ENCODE results near the gene MICAL3.
"Not testable (repeated sequence)": the region's sequence is repeated elsewhere in the genome, so short reads cannot be mapped to it uniquely, and the experiment has no call there.

Gene MICAL3

DNA sequence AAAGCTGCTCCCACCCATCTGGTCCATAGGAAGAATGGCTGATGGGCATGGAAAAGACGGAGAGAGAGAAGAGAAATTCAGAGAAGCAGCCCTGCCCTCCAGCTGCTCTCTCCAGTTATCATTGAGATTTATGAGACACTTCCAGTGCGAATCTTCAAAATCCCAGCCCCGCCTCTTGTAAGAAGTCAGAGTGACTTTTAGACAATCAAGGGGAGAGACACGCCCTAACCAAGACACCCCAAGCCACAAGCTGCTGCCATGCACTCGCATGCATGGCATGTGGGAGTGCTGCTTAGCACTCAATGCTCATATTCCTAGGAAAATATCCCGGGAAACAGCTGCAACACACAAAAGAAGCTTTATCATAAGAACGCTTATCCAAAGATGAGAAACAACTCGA lies 139.5 kb downstream of the MICAL3 start:
- DNase-seq (ENCODE audit: low read depth) = no peak

DNA sequence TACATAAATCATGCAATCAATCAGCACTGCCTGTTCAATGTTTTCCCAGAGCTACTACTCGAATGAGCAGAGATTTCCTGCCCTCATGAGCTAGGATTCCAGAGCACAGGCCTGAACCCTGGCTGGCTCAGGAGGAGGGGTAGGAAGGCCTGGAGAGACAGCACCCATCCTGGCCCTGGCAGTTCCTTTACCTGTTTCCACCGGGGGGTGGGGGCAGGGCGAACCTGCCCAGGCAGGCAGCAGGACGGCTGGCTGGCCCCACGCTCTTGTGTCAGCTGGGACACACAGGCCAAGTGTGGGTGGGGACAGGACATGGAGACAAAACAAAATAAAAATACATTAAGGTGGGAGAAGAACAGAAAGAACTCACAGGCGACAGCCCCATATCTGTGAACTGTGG lies 140.3 kb downstream of the MICAL3 start:
- DNase-seq (ENCODE audit: low read depth) = no peak

DNA sequence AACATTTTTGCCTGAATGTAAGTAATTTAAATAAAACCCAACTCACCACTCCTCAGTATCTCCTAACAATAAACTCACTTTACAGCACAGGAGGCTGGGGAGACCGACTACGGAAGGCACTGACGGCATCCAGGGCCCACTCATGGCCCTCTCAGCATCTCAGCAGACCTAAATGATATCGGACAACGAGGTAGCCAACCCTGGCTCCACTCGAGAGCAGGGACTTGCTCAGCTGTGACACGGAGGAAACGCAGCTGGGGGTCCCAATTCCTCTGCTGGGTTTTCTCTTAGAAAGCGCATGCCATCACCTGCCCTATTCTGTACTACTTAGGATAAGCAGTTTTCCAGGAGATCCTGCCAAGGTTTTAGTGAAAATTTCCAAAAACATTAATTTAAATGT lies 141.0 kb downstream of the MICAL3 start:
- DNase-seq (ENCODE audit: low read depth) = no peak

DNA sequence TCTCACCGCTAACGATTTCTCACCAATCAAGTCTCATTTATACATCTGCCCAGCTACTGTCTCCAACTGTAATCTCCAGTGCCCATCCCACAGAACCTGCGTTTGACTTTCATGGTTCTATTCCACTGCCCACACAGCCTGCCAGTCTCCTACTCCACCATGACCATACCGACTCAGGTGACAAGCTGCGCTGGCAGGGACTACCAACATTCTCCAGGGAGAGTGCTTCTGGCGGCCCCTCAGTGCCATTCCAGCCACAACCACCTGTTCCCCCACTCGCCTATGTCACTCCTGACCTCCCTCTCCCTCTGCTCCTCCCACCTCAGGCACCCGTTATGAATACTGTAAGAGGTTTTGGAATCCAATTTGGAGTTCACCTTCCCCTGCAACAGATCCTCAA lies 141.6 kb downstream of the MICAL3 start:
- no peak for DNase-seq (ENCODE audit: low read depth)

DNA sequence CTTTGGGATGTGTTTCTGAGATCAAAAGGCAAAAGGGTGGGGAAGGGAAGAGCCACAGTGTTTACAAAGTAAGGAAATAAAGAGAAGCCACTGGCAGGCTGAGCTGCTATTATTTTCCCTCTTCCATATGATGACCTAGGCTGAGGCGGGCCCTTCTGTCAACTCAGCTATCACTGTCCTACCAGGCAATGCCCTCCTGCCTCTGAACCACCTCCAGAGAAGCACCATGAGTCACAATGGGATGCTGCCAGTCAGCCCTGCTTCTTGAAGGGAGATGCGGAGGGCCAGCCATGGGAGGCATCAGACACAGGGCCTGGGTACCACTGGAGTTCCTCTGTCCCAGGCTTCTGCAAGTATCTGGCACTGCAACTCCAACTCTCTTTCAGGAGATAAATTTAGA lies 142.2 kb downstream of the MICAL3 start:
- DNase-seq (ENCODE audit: low read depth) = no peak

DNA sequence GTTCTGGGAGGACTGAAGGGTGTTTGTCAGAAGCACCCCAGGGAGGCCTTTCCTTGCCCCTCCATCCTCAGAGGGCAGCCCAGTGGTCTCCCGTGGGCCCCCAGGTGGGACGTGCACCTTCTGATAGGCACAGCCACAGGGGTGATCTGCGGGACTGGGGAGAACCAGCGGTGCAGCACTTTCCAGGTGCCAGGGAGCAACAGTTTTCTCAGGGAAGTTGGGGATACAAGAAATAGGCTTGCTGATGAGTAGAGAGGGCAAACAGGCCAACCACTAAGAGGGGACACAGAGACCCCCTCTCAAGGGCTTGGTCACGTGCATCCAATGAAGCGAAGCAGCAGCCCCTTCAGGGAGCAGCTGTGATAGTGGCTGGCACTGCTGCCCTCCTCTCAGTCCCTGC lies 143.0 kb downstream of the MICAL3 start:
- DNase-seq (ENCODE audit: low read depth) = no peak

DNA sequence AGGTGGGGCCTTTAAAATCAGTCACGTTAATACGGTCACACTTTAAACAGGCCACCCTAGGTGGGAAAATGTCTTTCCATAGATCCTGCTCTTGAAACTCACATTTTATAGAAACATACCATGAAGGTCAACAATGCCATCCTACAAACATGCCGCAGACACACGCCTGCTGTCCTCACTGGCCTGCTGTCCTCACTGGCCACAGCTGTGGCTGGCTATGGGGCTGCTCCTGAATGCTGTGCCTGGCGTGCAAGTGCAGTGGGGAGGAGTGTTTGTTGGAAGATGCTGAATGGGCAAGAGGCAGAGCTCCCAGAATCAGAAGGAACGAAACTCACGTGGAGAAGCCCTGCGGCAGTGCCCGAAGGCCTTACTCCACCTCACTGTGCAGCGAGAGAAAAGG lies 143.9 kb downstream of the MICAL3 start:
- no peak for DNase-seq (ENCODE audit: low read depth)

GRCh38 chr22:17880020-17880419 lies 144.3 kb downstream of the MICAL3 start:
- DNase-seq (ENCODE audit: low read depth) = no peak

DNA sequence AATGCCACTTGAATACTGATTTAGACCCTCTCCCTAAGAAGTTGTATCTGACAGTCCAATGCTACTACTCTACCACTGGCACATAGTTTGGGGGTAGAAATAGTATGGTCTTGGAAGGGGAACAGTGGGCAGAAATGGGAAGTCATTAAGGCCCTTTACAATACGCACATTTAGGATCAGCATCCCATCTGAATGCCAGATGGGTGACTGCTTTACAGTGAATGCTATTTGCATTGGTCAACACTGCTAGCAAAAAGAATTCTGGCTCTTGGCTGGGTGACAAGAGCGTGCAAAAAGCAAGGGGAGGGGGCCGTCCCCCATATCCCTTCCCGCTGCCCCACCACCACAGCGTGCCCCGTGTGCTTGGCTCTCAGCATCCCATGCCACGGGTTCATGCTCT lies 145.4 kb downstream of the MICAL3 start:
- no peak for DNase-seq (ENCODE audit: low read depth)

- no peak for DNase-seq (ENCODE audit: low read depth)
These were observed 146.1 kb downstream of the MICAL3 start for GRCh38 chr22:17878186-17878694.

- DNase-seq (ENCODE audit: low read depth) = not testable (repeated sequence)
These were observed 147.2 kb downstream of the MICAL3 start for GRCh38 chr22:17876878-17877855.

- DNase-seq (ENCODE audit: low read depth) = no peak
These were observed 148.0 kb downstream of the MICAL3 start for GRCh38 chr22:17876306-17876831.

- DNase-seq (ENCODE audit: low read depth) = no peak
These were observed 148.7 kb downstream of the MICAL3 start for GRCh38 chr22:17875631-17876030.

DNA sequence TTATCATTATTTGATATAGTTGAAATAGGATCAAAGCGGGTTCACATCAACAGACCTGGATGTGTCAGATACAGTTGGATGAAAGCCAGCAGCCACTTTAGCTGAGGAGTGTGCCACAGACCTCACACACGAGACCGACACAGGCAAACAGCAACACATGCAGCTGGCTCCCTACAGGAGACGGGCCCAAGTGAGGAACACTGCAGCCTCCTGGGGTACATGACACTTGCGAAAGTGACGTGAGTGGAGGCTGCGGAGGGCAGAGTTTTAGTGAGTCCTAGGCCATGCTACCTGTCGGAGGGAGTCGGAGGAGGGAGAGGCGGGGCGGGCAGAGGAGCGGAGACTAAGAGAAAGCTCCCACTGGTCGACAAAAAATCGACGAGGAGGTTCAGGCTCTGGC lies 149.2 kb downstream of the MICAL3 start:
- DNase-seq (ENCODE audit: low read depth) = no peak

DNA sequence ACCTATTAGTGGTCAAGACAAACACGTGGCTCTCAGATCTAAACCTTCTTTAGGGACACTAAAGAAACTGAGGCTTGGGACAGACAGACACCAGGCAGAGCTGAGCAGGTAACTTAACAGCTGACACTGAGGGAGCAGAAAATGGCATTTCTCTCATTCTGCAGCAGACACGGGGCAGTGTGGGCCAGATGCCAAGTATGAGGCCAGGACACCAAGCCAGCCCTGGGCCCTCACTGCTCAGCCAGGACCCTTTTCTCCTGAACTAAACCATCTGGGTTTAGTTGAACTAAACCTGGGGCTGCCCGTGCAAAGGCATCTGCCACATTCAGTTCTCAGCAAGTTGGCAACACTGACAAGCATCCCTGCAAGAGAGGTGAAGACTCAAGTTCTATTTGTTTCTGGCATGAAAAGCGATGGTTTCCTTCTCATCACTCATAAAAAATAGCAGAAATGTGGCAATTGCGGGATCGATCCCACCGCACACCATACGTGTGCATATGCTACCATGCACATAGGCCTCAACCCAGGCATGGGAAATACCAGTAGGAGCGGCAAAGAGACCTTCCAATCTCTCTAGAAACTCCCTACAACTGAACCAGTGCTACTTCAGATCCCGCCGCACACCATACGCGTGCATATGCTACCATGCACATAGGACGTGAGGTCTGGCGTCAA lies 150.0 kb downstream of the MICAL3 start:
- no peak for DNase-seq (ENCODE audit: low read depth)

- no peak for DNase-seq (ENCODE audit: low read depth)
These were observed 150.6 kb downstream of the MICAL3 start for GRCh38 chr22:17873804-17874203.

- no peak for DNase-seq (ENCODE audit: low read depth)
These were observed 151.2 kb downstream of the MICAL3 start for GRCh38 chr22:17873116-17873515.

DNA sequence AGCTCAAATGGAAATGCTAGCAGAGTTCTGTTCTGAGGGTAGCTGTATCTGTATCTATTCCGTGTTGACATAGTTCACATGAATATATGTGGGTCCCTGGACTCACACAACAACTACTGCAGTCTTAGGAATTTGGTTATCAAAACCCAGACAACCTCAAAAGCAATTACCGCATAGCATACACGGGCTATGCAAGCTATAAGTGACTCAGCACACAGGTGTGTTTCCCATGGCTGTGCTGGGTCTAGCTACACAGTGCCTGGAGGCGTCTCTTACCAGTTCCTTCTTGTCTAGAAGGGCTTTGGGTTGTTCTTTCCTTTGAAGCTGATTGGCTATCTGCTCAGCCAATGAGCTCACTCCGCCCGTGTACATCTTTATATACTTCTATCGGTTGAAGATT lies 151.9 kb downstream of the MICAL3 start:
- DNase-seq (ENCODE audit: low read depth) = no peak

GRCh38 chr22:17871726-17872458 lies 152.5 kb downstream of the MICAL3 start:
- no peak for DNase-seq (ENCODE audit: low read depth)

- DNase-seq (ENCODE audit: low read depth) = no peak
These were observed 154.0 kb downstream of the MICAL3 start for GRCh38 chr22:17870407-17870806.

DNA sequence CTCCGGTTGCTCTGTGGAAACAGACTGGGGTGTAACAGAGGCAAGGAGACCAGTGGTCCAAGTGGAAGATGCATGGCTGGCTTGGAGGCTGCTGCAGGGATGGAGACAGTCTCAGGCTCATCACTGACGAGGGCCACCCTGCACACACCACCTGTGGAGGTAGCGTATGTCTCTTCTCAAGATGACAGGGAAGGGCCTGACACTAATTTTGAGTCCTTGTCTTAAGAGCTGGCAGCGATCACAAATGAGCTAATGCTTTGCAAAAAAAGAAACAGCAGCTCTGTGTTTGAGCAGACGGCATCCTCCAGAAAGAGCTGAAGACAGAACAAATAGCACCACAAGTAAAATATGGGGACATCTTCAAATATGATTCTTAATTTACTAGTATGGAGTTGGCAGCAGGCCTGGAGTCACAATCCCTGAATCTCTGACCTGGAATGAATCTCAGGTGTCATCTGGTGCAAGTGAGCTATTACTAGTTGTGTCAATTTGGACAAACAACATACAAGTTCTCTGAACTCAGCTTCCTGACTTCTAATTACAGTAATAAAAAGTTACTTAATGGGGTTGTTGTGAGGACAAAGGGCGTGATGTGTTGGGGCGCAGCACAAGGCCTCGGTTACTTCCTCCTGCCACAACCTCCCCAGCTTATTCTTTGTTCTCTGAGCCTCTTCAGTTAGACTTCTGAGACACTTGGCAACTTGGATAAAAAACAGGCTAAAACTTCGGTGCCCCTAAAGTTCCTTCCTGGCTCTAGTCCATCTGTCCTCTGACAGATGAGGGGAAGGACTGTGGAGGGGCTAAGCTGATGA lies 154.9 kb downstream of the MICAL3 start:
- DNase-seq (ENCODE audit: low read depth) = no peak

Data from HS-27A (cell line).